Spleen (tissue), 11 donors: ENCODE results near the gene PRR23E. TPM values are rescaled to one million over a fixed set of nuclear protein-coding genes. Genes with fewer than 3 reads are reported as not detected.

ENCODE experiments used
- DNase-seq: peaks from one replicate; pipeline ENCODE4 v3.0.0-alpha.2; 2020
- H3K27ac ChIP-seq, 8 donors: fragments of 200-600 bp; sonication (generic) in 7 of 8; 1 replicate in 4 of 8; 2 replicates in 4 of 8; pipeline versions ENCODE4 v1.5.0 to v1.8.0; 2016 to 2021; ENCODE audit warnings: inconsistent platforms in 4 of 8, mild to moderate bottlenecking in 4 of 8, moderate library complexity in 1 of 8
- H3K27me3 ChIP-seq, 7 donors: fragments of 200-600 bp; sonication (generic) in 6 of 7; replicated peaks in 1 of 7; 1 replicate in 4 of 7; 2 replicates in 3 of 7; pipeline versions ENCODE4 v1.5.0 to v1.8.0; 2016 to 2021; ENCODE audit warnings: inconsistent platforms in 3 of 7, mild to moderate bottlenecking in 1 of 7
- H3K36me3 ChIP-seq, 6 donors: fragments of 200-600 bp; sonication (generic) in 5 of 6; 1 replicate in 4 of 6; 2 replicates in 2 of 6; pipeline versions ENCODE4 v1.5.0 to v1.8.0; 2016 to 2021; ENCODE audit warnings: inconsistent platforms in 2 of 6
- H3K4me1 ChIP-seq, 6 donors: fragments of 200-600 bp; sonication (generic) in 5 of 6; 1 replicate in 3 of 6; 2 replicates in 3 of 6; pipeline versions ENCODE4 v1.5.0 to v1.8.0; 2016 to 2021; ENCODE audit warnings: inconsistent platforms in 3 of 6
- H3K4me3 ChIP-seq, 8 donors: fragments of 200-600 bp; sonication (generic) in 7 of 8; 1 replicate in 4 of 8; 2 replicates in 4 of 8; pipeline versions ENCODE4 v1.5.0 to v1.8.0; 2016 to 2021; ENCODE audit warnings: inconsistent platforms in 4 of 8, mild to moderate bottlenecking in 4 of 8, moderate library complexity in 2 of 8
- H3K9me3 ChIP-seq, 8 donors: fragments of 200-600 bp; sonication (generic) in 7 of 8; 1 replicate in 4 of 8; 2 replicates in 4 of 8; pipeline versions ENCODE4 v1.5.0 to v1.8.0; 2016 to 2021; ENCODE audit warnings: inconsistent platforms in 4 of 8
- POLR2A ChIP-seq, 3 donors: fragments of 450-650 bp; IDR thresholded peaks; one replicate each; pipeline ENCODE4 v1.5.1; 2017; ENCODE audit warnings: antibody characterized with exemption in 3 of 3, mild to moderate bottlenecking in 1 of 3
- POLR2AphosphoS5 ChIP-seq, 3 donors: sonication (generic); formaldehyde crosslinking; IDR thresholded peaks; one replicate each; pipeline ENCODE4 v1.5.1; 2017; ENCODE audit warnings: antibody characterized with exemption in 3 of 3
- WGBS, 5 donors: extraction: QIAGEN DNeasy Blood & Tissue Kit in 3 of 5; methylation state at CpG; one replicate each; pipeline versions ENCODE4 v1.1.5 to v1.1.7; 2013 to 2018; 5-methylcytosine and 5-hydroxymethylcytosine counted together
- intact Hi-C: fragments of 100-400 bp; cut with DNase I; formaldehyde crosslinking; loops from one replicate; pipeline ENCODE4 v1.15.0; 2023; ENCODE audit warnings: low total_unique reads
- polyA plus RNA-seq, 3 donors: library from polyadenylated mRNA; stranded (reverse); fragments of 200-250 nt; gene quantifications; one replicate each; pipeline ENCODE4 v1.2.1, GENCODE V29; 2013
- small RNA-seq, 4 donors: library from RNA; depleted of rRNA; stranded (forward); fragments of <200 nt; gene quantifications; one replicate each; pipeline ENCODE3, GENCODE V24; 2016
- total RNA-seq, 7 donors: library from RNA; depleted of rRNA in 3 of 7; stranded (reverse); fragments of >200 nt in 3 of 7; fragmentation: NEBNext Ultra II Directional in 4 of 7; extraction: Animal tissue kit (Norgen Biotek cat#: 25700) in 4 of 7; gene quantifications; one replicate each; pipeline versions ENCODE4 v1.1.0 to v1.2.1, GENCODE V29; 2016 to 2021
- TF ChIP-seq, protein P1 (sequence below), 11 experiments: fragments of 200-600 bp in 7 of 11; fragments of 450-650 bp in 4 of 11; sonication (generic) in 4 of 11; IDR thresholded peaks in 8 of 11; conservative IDR thresholded peaks in 3 of 11; 1 replicate in 7 of 11; 2 replicates in 4 of 11; pipeline versions ENCODE4 v1.4.0 to v1.8.0; 2016 to 2021; ENCODE audit warnings: antibody characterized with exemption in 11 of 11, inconsistent platforms in 4 of 11, mild to moderate bottlenecking in 1 of 11
- donor health status: healthy with polysubstance abuse.
- donor health status: DM: no; HTN: no; CAD: no; lungs with moderate emphysema.
- donor health status: DM: no; HTN: no; CAD: no.
- donor health status: Bipolar disorder and iron deficiency.
- donor health status: healthy.
- donor health status: DM: no; HTN: no; CAD: no.
- donor health status: DM: yes; HTN: yes; CAD: no.

The PRR23E gene
- total and polyA plus RNA-seq, 10 donors = not detected

- WGBS, 5 donors = 68 to 85% (median 77%) methylated on average over 1 of the region's 1 CpG
- no peak overlapping the region for H3K4me3 ChIP-seq
- intact Hi-C loops = no loop called here
- no peaks in the 10 kb centered on the region for H3K4me1 ChIP-seq
- no peak overlapping the region for H3K27ac ChIP-seq
- no peak for DNase-seq
- H3K36me3 ChIP-seq = no peaks in the 10 kb centered on the region
- peaks cover 0 to 79% (median 58%) of the 10 kb centered on the region in 8 donors for H3K9me3 ChIP-seq
- TF ChIP-seq, protein P1, sequence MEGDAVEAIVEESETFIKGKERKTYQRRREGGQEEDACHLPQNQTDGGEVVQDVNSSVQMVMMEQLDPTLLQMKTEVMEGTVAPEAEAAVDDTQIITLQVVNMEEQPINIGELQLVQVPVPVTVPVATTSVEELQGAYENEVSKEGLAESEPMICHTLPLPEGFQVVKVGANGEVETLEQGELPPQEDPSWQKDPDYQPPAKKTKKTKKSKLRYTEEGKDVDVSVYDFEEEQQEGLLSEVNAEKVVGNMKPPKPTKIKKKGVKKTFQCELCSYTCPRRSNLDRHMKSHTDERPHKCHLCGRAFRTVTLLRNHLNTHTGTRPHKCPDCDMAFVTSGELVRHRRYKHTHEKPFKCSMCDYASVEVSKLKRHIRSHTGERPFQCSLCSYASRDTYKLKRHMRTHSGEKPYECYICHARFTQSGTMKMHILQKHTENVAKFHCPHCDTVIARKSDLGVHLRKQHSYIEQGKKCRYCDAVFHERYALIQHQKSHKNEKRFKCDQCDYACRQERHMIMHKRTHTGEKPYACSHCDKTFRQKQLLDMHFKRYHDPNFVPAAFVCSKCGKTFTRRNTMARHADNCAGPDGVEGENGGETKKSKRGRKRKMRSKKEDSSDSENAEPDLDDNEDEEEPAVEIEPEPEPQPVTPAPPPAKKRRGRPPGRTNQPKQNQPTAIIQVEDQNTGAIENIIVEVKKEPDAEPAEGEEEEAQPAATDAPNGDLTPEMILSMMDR (IDR thresholded peaks at IDR 0.05 in 8 of 11, conservative IDR thresholded peaks at IDR 0.05 in 3 of 11) = no peak
- TF ChIP-seq POLR2A (IDR thresholded peaks at IDR 0.05) = no peak
- TF ChIP-seq POLR2AphosphoS5 (IDR thresholded peaks at IDR 0.05) = no peak
- H3K27me3 ChIP-seq = peaks cover 0 to 5% (median 0%) of the 10 kb centered on the region in 7 donors
These were observed 54.4 kb downstream of the PRR23E start for GRCh38 chr3:127247292-127247691.

Small RNAs within 50 kb of the gene (small RNA-seq; reads per million reads assigned to genes)
- 0 reads per million in 4 donors for gene RF00019
- 0 reads per million in 4 donors for gene RNU6-1047P

Other genes starting within 250 kb of the PRR23E start
- 10 to 100 TPM; 27.8 to 47.6 (median 41.4) TPM for gene PLXNA1, start 210.0 kb upstream of the PRR23E start, total RNA-seq
- gene PLXNA1, start 210.0 kb upstream of the PRR23E start, polyA plus RNA-seq = 10 to 100 TPM in 1 of 3 donors, 1 to 10 TPM in 2; 3.7 to 11.9 (median 3.8) TPM
- not detected for gene PRR20G, start 94.9 kb downstream of the PRR23E start, total RNA-seq
- not detected for gene PRR20G, start 94.9 kb downstream of the PRR23E start, polyA plus RNA-seq